GM19193 (cell line): ENCODE results near the gene HSPE1.
A peak's percentile ranks its signal among the peaks of the same experiment; 100 is the strongest.

Experiments used
- POLR2A ChIP-seq: IDR thresholded peaks from 4 replicates; pipeline ENCODE4 v1.6.1; 2011; ENCODE audit not compliant: insufficient read depth, insufficient read length; ENCODE audit errors: extremely low read depth

Gene HSPE1

DNA sequence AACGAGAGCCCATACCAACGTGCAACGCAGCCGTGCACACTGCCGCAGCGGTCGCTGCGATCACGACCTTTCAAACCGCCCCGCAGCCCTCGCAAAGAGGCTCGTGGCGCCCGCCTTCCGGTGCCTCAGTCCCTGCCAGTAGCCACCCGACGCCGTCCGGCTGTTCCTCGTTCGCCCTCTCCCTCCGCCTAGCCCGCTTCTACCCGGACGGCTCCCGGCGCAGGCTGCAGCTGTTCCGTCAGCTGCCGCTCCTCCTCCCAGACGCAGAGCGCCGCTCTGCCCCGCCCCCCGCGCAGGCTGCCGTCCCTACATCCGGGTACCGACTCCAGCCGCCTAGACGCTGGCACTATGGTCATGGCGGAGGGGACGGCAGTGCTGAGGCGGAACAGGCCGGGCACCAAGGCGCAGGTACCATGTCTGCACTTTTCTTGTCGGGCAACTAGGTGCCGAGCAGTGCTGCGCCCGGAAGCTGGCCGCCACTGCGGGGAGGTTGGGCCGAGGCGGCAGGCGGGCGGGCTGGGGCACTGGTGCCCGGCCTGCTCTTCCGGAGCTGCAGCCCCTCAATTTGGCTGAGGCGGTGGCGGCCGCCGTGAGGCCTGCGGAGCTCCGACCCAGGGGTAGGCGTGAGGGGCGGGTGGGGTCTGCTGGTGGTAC is 15.7 kb downstream of the HSPE1 start, which contains the start of gene MOB4:
Gene MOB4 (plus strand): TSS at position 328 of the 654 bp plus-strand sequence. CDS start 21 bp downstream, at position 349.
- TF ChIP-seq POLR2A, result peak; percentile 97

DNA sequence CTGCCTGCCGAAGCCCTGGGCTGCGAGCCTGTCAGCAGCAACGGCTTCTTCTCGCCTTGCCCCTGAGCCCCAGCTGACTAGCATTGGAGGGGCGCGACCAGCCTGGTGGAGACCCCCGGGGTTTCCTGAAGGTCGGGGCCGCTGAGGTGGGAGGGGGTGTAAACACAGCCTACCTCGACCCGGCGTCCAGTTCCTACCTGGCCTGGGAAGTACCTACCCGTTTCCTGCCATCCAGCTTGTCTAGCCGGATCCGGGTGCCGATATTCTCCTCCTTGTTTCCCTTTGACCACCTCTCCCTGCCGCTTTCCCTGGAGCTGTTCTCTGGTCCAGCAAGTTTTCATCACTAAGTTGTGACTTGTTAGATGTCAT is 16.2 kb downstream of the HSPE1 start:
- TF ChIP-seq POLR2A, result no peak

DNA sequence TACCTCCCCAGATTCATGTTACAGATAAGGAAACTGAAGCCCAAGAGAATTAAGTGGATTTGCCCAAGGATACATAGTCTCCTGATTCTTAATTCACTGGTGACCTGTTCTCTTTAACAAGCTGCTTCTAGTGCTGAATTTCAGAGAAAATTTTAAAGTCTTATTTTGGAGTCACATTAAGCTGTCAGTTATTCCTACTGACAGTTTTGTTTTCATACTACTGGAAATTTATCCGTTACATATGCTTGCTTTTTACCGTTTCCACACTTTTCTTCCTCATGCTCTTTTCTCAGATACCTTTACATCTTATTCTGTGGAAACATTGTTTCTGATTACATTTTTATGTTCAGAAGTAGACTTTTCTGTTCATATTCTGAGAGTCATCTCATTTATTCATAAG is 17.0 kb downstream of the HSPE1 start:
- no peak for TF ChIP-seq POLR2A

DNA sequence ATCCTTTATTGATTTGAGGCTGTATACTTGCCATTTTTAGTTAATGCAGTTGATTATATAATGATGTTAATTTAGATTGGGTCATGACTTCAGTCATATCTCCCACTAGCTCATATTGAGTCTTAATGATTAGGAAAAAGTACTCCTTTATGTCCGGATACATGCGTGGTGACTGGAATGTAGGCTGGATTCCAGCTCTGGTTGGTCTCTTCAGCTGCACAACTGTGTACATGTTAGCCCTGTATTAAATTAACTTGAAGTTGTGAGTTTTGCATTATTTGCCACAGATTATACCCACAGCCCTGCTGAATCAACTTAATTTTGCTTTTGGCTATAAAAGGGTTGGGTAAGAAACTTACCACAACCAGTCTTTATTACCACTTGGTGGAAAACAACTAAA is 38.2 kb downstream of the HSPE1 start:
- no peak for TF ChIP-seq POLR2A

DNA sequence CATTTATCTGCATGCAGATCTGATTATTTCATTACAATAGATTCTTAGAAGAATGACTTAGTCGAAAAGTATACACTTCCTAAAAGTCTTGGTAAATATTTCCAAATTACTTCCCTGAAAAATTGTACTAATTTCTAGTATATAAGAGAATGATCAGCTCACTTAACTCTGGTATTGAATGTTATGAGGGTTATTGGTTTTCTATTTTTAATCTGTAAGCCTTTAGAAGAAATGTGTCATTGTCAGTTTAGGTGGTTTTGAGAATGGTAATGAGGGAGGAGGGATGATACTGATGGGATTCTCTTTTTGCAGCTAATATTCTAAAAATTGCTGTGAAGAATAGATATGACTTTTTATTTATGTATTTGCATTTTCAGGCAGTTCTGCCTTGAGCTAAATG is 39.6 kb downstream of the HSPE1 start:
- no peak for TF ChIP-seq POLR2A

DNA sequence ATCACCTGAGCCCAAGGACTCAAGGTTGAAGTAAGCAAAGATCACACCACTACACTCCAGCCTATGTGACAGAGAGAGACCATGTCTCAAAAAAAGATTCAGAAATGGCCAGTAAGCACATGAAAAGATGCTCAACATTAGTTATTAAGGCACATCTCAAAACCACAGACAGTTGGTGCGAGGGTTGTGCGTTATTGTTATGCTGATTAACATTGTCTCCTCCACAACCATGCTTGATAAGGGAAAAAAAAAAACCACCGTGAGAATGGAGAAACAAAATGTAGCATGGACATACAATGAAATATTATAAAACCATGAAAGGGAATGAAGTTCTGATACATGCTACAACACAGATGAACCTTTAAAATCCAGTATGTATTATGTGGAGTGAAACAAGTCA is 43.0 kb downstream of the HSPE1 start:
- no peak for TF ChIP-seq POLR2A

DNA sequence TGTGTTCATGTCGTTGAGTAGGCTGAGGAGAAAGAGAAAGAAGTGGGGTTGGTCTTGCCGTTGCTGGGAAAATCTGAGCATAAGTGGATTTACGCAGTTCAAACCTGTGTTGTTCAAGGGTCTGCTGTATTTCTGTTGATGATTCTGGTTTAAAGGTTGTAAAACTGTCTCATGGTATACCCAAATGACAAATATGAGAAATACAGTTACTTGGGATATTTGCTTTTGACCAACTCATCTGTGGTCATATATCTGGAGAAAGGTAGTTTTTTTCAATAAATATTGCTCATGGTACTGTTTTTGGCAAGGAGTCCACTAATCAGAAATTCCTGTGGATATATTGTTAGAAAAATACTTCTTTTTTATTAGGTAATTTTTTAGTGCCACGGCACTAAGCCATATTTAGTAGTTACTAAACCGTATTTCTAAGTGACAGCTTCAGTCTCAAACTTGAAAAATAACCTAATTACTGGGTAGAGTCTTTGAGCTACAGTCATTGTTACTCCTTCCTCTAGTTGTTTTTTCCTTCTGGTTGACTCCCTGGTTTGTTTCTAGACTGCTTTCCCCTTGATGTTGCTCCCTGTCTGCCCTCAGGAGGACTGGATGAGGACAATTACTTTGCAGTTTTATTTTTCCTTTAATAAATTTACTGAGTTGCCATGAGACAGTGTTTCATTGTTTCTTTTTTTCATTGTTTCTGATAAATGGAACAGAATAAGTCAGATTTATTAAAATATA is 47.2 kb downstream of the HSPE1 start:
- no peak for TF ChIP-seq POLR2A

DNA sequence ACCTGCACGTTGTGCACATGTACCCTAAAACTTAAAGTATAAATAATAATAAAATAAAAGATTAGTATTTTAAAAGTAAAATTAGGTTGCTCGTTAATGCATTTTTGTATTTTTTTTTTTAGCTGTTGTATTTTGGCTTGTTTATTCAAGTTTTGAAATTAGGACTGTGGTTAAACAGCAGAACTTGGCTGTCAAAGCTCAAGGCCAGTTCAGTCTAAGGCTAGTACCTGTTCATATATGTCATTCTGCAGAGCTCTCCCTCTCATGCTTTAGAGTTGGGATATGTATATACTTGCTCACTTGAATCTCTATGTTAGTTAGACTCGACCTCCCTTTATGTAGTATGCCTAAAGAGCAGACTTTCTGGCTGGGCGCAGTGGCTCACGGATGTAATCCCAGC is 48.4 kb downstream of the HSPE1 start:
- no peak for TF ChIP-seq POLR2A
